ENCODE results near the gene PARP16. TPM values are rescaled to one million over a fixed set of nuclear protein-coding genes. Genes with fewer than 3 reads are reported as not detected.

PARP16 gene
- polyA plus RNA-seq, 3 donors, result 17.2 to 17.7 (median 17.4) TPM

GRCh38 chr15:65323071-65323511 is 36.4 kb upstream of the PARP16 start:
- no peak for DNase-seq

DNA sequence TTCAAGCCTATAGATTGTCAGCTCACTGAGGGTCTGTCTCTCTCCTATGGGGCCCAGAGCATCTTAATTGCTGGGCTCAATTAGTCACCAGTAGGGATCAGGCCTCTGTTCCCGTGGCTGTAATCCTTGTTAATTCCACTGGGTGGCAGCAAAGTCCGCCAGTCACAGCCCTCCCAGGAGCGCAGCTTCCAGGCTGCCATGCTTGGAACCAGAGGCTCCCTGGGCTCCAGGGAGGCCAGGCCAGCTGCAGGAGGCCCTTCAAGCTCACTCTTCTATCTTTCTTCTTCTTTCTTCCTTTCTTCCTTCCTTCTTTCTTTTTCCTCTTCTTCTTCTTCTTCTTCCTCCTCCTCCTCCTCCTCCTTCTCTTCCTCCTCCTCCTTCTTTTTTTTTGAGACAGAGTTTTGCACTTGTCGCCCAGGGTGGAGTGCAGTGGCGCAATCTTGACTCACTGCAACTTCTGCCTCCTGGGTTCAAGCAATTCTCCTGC is 32.2 kb upstream of the PARP16 start:
- peak; percentile 78 for DNase-seq

DNA sequence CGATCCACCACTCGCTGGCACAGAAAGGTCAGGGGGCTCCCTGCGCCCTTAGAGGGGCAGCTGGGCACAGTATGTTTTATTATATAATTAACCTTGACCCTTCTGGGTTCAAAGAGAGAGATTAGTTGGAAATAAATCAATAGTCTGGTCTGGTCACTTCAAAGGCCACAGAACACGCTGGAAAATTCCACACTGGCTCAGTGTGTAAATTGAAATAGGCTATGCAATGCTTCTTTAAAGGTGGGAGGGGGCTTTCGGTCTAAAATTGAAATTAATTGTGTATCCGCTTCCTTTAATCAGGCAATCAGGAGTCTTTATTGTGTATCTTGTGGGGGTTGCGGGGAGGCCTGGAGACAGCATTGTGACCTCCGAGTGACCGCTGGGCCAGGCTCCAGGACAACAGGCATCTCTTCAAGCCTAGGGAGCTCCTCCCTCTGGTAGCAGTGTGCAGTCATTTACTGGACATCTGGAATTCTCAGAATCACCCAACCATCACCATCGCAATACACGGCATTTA is 25.8 kb upstream of the PARP16 start:
- peak; percentile 85 for DNase-seq

GRCh38 chr15:65311760-65312159 is 25.1 kb upstream of the PARP16 start:
- DNase-seq, result no peak

DNA sequence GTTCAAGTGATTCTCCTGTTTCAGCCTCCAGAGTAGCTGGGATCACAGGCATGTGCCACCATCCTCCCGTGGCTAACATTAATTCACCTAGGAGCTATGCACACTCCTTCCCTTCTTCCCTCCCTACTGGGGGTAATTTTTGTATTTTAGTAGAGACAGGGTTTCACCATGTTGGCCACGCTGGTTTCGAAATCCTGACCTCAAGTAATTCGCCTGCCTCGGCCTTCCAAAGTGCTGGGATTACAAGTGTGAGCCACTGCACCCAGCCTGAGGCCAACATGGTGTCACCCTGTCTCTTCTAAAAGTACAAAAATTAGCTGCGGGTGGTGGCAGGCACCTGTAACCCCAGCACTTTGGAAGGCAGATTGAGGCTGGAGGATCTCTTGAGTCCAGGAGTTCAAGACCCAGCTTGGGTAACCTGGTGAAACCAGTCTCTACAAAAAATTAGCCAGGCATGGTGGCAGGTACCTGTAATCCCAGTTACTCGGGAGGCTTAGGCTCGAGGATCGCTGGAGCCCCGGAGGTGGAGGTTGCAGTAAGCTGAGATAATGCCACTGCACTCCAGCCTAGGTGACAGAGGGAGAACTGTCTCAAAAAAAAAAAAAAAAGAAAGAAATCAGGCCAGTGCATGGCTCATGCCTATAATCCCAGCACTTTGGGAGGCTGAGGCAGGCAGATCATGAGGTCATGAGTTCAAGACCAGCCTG is 23.9 kb upstream of the PARP16 start:
- no peak for DNase-seq

DNA sequence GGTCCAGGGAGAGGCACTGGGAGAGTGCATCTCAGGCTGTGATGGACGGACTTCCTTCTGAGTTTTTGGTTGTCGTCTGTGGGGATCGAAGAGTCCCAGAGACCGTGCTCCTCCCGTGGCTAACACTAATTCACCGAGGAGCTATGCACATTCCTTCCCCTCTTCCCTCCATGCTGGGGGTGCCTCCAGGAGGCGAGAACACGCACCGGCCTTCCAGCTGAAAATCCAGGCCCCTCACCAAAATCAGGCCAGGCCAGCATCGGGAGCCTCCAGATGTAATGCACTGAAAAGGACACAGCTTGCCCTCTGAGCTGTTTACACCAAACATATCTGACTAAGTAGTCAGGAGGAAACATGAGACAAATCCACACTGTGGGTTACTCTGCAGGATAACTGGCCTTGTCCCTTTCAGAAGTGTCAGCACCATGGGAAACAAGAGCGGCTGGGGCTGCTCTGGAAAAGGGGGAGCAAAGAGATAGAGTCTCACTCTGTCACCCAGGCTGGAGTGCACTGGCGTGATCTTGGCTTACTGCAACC is 23.3 kb upstream of the PARP16 start:
- no peak for DNase-seq

DNA sequence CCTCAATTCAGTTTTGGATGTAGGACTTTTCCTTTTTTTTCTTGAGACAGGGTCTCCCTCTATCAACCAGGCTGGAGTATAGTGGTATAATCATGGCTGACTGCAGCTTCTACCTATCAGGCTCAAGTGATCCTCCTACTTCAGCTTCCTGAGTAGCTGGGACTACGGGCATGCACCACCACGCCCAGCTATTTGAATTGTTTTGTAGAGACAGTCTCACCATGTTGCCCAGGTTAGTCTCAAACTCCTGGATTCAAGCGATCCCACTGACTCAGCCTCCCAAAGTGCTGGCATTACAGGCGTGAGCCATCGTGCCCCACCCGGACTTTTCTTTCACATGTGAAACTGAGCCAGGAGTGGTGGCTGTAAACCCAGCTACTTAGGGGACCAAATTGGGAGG is 21.3 kb upstream of the PARP16 start:
- no peak for DNase-seq

- no peak for DNase-seq
Measured at GRCh38 chr15:65306551-65306950, 19.9 kb upstream of the PARP16 start.

- DNase-seq, result no peak
Measured at GRCh38 chr15:65305776-65306175, 19.1 kb upstream of the PARP16 start.

DNA sequence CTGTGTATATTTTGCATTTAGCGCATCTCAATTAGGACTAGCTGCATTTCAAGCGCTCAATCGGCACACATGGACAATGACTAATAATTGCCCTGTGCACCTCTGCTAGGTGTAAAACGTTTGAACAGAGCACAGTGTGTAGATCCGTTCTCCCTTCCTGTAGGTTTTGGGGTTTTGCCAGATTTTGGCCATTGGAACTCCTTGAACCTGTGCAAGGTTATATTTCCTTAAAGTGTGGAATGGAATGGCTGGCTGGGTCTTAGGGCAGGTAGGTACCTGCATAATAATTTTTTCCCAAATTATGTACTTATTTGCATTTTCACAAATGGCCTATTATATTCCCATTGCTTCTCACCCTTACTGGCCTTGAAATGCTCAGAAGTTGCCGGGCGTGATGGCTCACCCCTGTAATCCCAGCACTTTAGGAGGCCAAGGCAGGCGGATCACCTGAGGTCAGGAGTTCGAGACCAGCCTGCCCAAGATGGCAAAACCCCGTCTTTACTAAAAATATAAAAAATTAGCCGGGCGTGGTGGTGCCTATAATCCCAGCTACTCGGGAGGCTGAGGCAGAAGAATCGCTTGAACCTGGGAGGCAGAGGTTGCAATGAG is 18.6 kb upstream of the PARP16 start:
- DNase-seq, result no peak

GRCh38 chr15:65304381-65305149 is 17.9 kb upstream of the PARP16 start, which contains the start of gene RNU5B-1:
Gene RNU5B-1 (plus strand): TSS chr15:65304677.
- DNase-seq, result peak; percentile 93

DNA sequence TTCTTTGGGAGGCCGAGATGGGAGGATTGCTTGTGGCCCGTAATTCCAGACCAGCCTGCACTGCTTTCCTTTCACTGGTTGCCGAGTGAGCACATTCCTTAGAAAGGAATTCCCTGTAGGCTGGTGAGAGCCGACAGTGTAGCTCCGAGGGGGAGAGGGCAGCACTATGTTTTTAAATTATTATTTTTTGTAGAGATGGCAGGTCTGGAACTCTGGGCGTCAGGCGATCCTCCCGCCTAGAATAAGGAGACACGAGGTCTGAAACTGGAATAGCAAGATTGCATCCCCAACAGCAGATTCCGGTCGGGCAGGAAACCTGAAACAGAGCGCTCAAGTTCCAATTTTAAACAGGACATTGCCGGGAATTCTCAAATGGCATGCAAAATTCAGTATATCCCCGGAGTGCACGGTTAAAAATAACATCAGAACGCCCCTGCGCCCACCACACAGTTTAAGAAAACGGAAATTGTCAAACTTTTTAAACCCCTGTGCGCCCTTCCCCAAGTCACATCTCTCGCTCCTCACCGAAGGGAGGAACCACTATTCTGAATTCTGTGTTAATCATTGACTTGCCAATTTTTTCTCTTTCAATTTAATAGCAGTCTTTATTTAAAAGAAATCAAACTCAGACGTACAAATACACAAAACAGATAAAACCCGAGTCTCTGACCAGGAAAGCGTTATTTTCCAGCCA is 17.2 kb upstream of the PARP16 start:
- DNase-seq, result peak; percentile 71

- no peak for DNase-seq
Measured at GRCh38 chr15:65302061-65302460, 15.4 kb upstream of the PARP16 start.

DNA sequence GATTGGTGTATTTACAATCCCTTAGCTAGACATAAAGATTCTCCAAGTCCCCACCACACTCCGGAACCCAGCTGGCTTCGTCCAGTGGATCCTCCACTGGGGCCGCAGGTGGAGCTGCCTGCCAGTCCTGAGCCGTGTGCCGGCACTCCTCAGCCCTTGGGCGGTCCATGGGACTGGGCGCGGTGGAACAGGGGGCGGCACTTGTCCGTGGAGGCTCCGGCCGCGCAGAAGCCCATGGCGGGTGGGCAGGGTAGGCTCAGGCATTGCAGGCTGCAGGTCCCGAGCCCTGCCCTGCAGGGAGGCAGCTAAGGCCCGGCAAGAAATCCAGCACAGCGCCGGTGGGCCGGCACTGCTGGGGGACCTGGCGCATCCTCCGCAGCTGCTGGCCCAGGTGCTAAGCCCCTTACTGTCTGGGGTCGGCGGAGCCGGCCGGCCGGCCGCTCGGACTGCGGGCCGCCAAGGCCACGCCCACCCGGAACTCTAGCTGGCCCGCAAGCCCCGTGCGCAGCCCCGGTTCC is 14.3 kb upstream of the PARP16 start:
- DNase-seq, result no peak

GRCh38 chr15:65298731-65299130 is 12.0 kb upstream of the PARP16 start:
- DNase-seq, result no peak

- no peak for DNase-seq
Measured at GRCh38 chr15:65292938-65293518, 6.3 kb upstream of the PARP16 start.

DNA sequence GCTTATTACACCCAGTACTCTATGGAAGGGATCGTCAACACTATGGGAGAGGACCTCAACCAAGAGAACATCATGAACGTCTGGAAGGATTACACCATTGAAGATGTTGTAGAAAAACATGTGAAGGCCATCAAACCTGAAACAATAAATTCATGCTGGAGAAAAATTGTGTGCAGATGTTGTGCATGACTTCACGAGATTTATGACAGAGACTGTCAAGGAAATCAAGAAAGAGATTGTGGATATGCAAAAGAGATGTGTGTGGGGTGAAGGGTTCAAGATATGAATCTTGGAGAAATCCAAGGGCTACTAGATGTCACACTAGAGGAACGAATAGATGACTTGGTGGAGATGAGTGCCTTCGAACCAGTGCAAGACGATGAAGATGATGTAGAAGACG is 3.5 kb upstream of the PARP16 start:
- no peak for DNase-seq

DNA sequence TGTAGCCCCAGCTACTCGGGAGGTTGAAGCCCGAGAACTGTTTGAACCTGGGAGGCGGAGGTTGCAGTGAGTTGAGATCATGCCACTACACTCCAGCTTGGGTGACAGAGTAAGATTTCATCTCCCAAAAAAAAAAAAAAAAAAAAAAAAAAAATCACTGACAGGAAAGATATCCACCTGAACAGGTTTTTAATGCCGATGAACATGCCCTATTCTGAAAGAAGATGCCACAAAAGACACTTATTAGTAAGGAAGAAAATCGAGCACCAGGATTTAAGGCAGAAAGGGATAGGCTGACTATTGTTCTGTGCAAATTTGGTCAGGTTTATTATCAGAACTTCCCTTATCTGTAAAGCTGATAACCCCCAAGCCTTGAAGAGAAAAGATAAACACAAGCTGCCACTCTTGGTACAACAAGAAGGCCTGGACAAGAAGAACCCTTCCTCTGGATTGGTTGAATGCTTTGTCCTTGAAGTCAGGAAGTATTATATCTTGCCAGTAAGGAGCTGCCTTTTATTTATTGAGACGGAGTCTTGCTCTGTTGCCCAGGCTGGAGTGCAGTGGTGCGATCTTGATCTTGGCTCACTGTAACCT is 2.7 kb upstream of the PARP16 start:
- no peak for DNase-seq

GRCh38 chr15:65287520-65287855 is 805 bp upstream of the PARP16 start:
- DNase-seq, result no peak

GRCh38 chr15:65286069-65286703 is 497 bp downstream of the PARP16 start:
- peak; percentile 42 for DNase-seq
